Tibial artery (tissue), 4 donors: ENCODE results near the gene ACOT2.
A peak's percentile ranks its signal among the peaks of the same experiment; 100 is the strongest.
"Not testable (repeated sequence)": the region's sequence is repeated elsewhere in the genome, so short reads cannot be mapped to it uniquely, and the experiment has no call there.

Experiments used
- DNase-seq, 2 donors: peaks; one replicate each; pipeline ENCODE4 v3.0.0-alpha.2; 2019
- H3K27ac ChIP-seq, 2 donors: fragments of 200-600 bp; sonication (generic) in 1 of 2; 1 replicate in 1 of 2; 2 replicates in 1 of 2; pipeline ENCODE4 v1.5.1; 2018 to 2019; ENCODE audit warnings: mild to moderate bottlenecking in 1 of 2
- H3K27me3 ChIP-seq, 2 donors: fragments of 200-600 bp; sonication (generic) in 1 of 2; one replicate each; pipeline versions ENCODE4 v1.5.1 to v1.6.0; 2016 to 2019
- H3K36me3 ChIP-seq, 3 donors: fragments of 200-600 bp; sonication (generic) in 2 of 3; one replicate each; pipeline ENCODE4 v1.5.1; 2016 to 2019; ENCODE audit warnings: mild to moderate bottlenecking in 2 of 3
- H3K4me1 ChIP-seq, 4 donors: fragments of 200-600 bp; sonication (generic) in 2 of 4; 1 replicate in 3 of 4; 2 replicates in 1 of 4; pipeline ENCODE4 v1.5.1; 2016 to 2019
- H3K4me3 ChIP-seq, 2 donors: fragments of 200-600 bp; sonication (generic) in 1 of 2; 1 replicate in 1 of 2; 2 replicates in 1 of 2; pipeline ENCODE4 v1.5.1; 2018 to 2019; ENCODE audit warnings: mild to moderate bottlenecking in 2 of 2
- H3K9me3 ChIP-seq, 3 donors: fragments of 200-600 bp; sonication (generic) in 1 of 3; one replicate each; pipeline ENCODE4 v1.5.1; 2016 to 2019
- intact Hi-C: fragments of 100-400 bp; cut with DNase I; formaldehyde crosslinking; loops from one replicate; pipeline ENCODE4 v1.15.0; 2023; ENCODE audit warnings: low total_unique reads
- TF ChIP-seq, protein P1 (sequence below), 2 experiments: fragments of 200-600 bp in 1 of 2; fragments of 450-650 bp in 1 of 2; IDR thresholded peaks; one replicate each; pipeline ENCODE4 v1.5.1; 2017 to 2019; ENCODE audit warnings: antibody characterized with exemption in 2 of 2, mild to moderate bottlenecking in 1 of 2, moderate library complexity in 1 of 2

The ACOT2 gene, protein sequence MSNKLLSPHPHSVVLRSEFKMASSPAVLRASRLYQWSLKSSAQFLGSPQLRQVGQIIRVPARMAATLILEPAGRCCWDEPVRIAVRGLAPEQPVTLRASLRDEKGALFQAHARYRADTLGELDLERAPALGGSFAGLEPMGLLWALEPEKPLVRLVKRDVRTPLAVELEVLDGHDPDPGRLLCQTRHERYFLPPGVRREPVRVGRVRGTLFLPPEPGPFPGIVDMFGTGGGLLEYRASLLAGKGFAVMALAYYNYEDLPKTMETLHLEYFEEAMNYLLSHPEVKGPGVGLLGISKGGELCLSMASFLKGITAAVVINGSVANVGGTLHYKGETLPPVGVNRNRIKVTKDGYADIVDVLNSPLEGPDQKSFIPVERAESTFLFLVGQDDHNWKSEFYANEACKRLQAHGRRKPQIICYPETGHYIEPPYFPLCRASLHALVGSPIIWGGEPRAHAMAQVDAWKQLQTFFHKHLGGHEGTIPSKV

DNA sequence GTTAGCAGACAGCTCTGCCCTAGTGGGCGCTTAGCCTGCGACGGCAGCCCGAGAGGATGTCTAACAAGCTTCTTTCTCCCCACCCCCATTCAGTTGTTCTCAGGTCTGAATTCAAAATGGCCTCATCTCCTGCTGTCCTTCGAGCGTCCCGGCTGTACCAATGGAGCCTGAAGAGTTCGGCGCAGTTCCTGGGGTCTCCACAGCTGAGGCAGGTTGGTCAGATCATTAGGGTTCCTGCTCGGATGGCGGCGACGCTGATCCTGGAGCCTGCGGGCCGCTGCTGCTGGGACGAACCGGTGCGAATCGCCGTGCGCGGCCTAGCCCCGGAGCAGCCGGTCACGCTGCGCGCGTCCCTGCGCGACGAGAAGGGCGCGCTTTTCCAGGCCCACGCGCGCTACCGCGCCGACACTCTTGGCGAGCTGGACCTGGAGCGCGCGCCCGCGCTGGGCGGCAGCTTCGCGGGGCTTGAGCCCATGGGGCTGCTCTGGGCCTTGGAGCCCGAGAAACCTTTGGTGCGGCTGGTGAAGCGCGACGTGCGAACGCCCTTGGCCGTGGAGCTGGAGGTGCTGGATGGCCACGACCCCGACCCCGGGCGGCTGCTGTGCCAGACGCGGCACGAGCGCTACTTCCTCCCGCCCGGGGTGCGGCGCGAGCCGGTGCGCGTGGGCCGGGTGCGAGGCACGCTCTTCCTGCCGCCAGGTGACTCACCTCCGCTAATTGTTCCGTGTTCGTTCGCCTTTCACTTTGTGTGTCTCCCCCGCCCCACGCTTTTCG is at the start of gene ACOT2:
TSS of gene ACOT2 (plus strand) at position 29 of the 774 bp plus-strand sequence. CDS start at position 57, 28 bp downstream.
- H3K9me3 ChIP-seq, intact Hi-C loops, H3K27me3 ChIP-seq: not testable (repeated sequence)
- H3K4me1 ChIP-seq: peaks cover 0 to 36% (median 15%) of the 10 kb centered on the region in 4 donors
- peak within 1 kb of the TSS; percentile 61 to 67 for H3K4me3 ChIP-seq
- peaks cover 2 to 19% (median 11%) of the 10 kb centered on the region in 3 donors for H3K36me3 ChIP-seq
- DNase-seq: peak; percentile 76 to 94
- H3K27ac ChIP-seq: peak within 1 kb of the TSS; percentile 86 to 99

DNA sequence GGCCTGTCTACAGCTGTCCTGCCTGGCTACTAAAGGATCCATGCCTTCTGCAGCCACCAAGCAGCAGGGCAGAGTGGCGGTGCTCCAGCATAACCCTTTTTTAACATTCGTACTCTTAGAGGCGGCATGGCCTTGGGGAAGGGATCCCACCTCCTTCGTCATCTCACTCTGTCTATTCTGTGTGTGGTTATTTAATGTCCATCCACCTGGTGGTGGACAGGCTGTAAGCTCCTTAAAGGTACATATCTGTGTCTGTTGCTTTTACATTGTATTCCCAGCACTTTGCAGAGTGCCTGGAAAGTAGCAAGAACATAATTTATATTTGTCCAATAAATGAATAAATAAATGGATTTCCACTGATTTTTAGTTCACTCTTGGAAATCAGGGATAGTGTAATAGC is 47.8 kb upstream of the ACOT2 start:
- TF ChIP-seq, protein P1, sequence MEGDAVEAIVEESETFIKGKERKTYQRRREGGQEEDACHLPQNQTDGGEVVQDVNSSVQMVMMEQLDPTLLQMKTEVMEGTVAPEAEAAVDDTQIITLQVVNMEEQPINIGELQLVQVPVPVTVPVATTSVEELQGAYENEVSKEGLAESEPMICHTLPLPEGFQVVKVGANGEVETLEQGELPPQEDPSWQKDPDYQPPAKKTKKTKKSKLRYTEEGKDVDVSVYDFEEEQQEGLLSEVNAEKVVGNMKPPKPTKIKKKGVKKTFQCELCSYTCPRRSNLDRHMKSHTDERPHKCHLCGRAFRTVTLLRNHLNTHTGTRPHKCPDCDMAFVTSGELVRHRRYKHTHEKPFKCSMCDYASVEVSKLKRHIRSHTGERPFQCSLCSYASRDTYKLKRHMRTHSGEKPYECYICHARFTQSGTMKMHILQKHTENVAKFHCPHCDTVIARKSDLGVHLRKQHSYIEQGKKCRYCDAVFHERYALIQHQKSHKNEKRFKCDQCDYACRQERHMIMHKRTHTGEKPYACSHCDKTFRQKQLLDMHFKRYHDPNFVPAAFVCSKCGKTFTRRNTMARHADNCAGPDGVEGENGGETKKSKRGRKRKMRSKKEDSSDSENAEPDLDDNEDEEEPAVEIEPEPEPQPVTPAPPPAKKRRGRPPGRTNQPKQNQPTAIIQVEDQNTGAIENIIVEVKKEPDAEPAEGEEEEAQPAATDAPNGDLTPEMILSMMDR (IDR thresholded peaks at IDR 0.05): no peak
- Histone ChIP-seq H3K36me3 (no peaks in the 10 kb centered on the region), H3K4me3 (no peak overlapping the region), H3K27ac (no peak overlapping the region), H3K27me3 (no peaks in the 10 kb centered on the region), H3K4me1 (no peaks in the 10 kb centered on the region), H3K9me3 (no peaks in the 10 kb centered on the region)
- DNase-seq: no peak
- intact Hi-C loops: no loop called here

DNA sequence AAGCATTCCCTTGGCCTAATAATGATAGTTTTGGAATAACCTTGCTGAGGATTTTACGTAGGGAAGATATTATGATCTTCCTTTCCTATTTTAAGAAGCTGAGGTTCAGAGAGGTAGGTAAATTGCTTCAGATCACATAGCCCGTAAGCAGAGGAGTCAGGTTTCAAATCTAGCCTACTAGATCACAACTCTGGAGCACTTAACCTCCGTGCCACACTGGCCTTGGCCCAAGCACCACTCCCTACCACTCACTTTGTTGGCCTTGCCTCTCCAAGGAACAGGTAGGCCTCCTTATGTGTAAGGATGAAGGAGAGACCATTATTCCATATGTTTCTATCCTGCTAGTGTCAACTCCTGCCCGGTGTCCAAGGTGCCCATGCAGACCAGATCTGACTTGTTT is 44.5 kb upstream of the ACOT2 start:
- Histone ChIP-seq H3K9me3 (no peaks in the 10 kb centered on the region), H3K4me3 (no peak overlapping the region), H3K4me1 (no peaks in the 10 kb centered on the region), H3K27ac (no peak overlapping the region), H3K36me3 (no peaks in the 10 kb centered on the region), H3K27me3 (no peaks in the 10 kb centered on the region)
- intact Hi-C loops: no loop called here
- no peak for DNase-seq
- TF ChIP-seq, protein P1 (IDR thresholded peaks at IDR 0.05): no peak

DNA sequence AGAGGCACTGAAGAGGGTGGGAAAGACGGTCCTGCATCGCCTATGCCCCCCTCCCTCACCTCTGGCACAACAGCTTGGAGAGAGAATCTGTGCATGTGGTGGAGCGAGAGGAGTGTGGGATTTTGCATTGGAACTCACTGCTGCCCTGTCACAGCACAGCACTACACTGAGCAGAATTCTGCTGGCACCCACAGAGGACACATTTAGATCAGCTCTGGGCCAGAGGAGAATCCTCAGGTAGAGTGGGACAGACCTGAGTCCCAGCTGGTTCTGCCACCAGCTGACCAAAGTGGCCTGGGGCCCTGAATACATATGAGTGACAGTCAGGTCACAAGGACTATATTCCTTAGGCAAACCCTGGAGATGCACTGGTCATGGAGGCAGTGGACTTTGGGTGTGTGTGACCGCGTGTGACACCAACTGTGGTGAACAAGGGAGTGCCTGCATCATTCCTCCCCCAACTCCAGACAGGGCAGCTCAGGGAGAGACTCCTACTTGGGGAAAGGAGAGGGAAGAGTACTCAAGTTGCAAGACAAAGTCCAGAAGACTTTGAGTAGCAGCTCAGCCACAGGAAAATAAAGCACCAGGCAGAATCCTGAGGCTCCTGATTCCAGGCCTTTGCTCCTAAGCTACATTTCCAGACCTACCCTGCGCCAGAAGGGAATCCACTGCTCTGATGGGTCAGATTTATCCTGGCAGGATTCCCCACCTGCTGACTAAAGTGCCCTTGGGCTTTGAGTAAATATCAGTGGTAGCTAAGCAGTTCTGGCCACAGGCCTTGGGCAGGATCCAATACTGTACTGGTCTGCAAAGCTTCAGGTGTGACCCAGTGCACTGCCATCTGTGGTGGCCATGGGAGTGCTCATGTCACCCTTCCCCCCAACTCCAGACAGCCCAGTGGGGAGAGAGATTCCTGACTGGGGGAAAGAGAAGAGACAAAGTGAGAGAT is 42.7 kb upstream of the ACOT2 start:
- H3K27ac ChIP-seq: no peak overlapping the region
- TF ChIP-seq, protein P1 (IDR thresholded peaks at IDR 0.05): no peak

DNA sequence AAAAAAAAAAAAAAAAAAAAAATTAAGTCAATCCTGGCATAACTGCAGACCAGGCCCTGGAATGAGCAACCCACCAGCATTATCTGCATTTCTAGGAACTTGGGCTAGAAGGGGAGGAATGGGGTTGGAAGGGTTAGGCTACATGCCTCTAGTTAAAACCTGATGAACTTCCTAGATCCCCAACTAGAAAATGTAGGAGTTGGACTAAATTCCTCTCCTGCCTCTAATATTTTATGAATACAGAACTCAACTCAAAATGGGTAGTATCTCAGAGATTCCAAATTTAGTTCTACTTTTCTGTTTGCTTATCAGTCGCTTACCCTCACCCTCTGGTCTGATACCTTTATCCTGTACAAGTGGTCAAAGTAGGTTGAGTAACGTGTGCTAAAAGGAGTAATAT is 39.7 kb upstream of the ACOT2 start:
- H3K4me1 ChIP-seq, intact Hi-C loops, H3K27ac ChIP-seq, H3K36me3 ChIP-seq, H3K27me3 ChIP-seq, H3K4me3 ChIP-seq, DNase-seq, H3K9me3 ChIP-seq: not testable (repeated sequence)

More for the DNA sequence above, 42.7 kb upstream of the ACOT2 start:
- Histone ChIP-seq H3K36me3 (no peaks in the 10 kb centered on the region), H3K27me3 (no peaks in the 10 kb centered on the region), H3K4me3 (no peak overlapping the region), H3K9me3 (no peaks in the 10 kb centered on the region), H3K4me1 (no peaks in the 10 kb centered on the region)
- intact Hi-C loops: no loop called here
- DNase-seq: no peak

DNA sequence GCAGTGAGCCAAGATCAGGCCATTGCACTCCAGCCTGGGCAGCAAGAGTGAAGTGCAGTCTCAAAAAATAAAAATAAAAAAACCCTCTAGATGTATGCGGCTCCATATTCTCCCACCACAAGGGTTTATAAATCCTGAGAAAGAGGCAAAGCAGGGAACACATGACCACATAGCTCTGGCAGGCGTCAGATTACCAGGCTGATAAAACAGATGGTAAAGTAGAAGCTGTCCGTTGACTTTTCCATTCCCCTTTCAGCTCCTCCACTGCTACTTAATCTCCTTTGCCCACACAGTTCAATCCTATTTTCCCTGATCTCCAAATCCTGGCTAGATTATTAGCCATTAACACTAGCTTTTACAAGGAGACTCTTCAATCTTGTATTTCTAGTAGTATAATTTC is 37.0 kb upstream of the ACOT2 start:
- H3K27me3 ChIP-seq, intact Hi-C loops, DNase-seq, H3K9me3 ChIP-seq, H3K4me1 ChIP-seq, H3K4me3 ChIP-seq, H3K27ac ChIP-seq, H3K36me3 ChIP-seq: not testable (repeated sequence)

DNA sequence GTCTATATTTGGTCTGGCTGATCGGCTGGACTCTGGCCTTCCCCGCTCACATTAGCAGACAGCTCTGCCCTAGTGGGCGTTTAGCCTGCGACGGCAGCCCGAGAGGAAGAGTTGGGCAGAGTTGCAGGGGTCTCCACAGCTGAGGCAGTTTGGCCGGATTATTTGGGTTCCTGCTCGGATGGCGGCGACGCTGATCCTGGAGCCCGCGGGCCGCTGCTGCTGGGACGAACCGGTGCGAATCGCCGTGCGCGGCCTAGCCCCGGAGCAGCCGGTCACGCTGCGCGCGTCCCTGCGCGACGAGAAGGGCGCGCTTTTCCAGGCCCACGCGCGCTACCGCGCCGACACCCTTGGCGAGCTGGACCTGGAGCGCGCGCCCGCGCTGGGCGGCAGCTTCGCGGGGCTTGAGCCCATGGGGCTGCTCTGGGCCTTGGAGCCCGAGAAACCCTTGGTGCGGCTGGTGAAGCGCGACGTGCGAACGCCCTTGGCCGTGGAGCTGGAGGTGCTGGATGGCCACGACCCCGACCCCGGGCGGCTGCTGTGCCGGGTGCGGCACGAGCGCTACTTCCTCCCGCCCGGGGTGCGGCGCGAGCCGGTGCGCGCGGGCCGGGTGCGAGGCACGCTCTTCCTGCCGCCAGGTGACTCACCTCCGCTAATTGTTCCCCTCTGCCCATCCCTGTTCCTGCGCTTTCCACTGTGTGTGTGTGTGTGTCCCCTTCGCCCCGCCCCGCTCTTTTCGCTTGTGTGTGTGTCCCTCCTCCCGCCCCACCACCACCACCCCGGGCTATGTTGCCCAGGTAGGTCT is 31.6 kb upstream of the ACOT2 start:
- DNase-seq: peak in 1 of 2 donors; percentile 65
- H3K4me1 ChIP-seq, H3K27me3 ChIP-seq, intact Hi-C loops, H3K36me3 ChIP-seq, H3K9me3 ChIP-seq: not testable (repeated sequence)
- Histone ChIP-seq H3K4me3 (peak overlapping the region; percentile 61 to 63), H3K27ac (peak overlapping the region; percentile 79 to 90)
